Medulla oblongata (tissue), 1 donor: ENCODE results near the gene HLCS.

Source experiments
- DNase-seq: peaks from one replicate; pipeline ENCODE4 v3.0.0-alpha.2; 2015; ENCODE audit errors: extremely low spot score

The HLCS gene

DNA sequence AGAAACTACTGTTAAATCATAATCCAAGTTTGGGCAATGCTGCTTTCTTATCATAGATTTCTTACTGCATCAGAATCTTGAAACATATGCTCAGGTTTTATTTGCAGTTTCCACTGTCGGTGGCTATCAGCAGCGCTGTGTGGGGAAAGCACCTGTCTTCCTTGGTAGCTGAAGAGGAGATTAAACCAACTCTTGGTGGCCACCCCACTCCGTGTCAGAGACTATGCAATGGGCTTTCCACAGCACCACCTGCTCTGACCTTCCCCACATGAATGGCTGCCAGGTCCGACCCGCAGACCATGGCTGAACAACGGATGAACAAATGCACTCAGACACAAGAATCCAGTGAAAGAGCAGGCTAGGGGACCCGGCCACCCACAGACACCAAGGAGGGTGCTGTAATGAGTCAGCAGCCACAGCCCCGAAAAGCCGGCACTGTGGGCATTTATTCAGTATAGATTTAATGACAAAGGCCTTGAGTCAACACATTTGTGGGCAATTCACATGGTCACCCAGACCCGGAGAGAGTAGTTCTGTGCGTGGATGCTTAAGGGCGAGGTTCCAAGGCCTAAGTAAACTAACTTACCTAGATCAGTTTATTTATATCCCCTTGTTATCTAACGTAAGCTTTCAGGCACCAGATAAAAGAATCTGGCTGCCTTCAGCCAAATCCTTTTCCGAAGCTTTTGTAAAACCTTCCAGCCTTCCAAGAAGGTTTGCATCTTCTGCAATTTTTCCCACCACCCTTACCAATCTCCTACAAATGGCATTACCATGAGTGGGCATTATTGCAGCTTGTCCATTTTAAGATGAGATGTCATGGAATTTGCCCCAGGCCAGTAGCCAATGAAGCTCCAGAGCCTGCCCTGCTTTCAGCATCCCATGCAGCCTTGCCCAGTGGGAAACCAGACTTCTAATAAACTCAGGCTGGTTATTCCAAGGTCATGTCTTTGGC is 82.7 kb downstream of the HLCS start:
- no peak for DNase-seq

DNA sequence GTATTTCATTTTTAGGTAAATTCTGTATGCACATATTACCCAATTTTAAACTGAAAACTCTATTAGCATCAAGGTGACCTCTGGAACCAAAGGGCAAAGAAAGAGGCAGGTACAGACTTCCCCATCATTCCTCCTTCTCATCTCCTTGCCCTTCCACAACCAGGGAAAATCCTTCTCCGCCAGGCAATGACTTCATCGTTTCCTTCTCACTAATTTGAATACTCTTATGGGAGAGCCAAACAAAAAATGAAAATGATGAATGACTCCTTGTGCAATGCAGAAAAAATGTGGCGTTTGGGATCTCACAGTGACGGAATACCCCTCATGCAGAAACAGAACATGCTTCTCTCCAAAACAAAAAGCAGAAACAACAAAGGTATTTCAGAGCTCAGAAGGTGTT is 83.7 kb downstream of the HLCS start:
- DNase-seq = no peak

DNA sequence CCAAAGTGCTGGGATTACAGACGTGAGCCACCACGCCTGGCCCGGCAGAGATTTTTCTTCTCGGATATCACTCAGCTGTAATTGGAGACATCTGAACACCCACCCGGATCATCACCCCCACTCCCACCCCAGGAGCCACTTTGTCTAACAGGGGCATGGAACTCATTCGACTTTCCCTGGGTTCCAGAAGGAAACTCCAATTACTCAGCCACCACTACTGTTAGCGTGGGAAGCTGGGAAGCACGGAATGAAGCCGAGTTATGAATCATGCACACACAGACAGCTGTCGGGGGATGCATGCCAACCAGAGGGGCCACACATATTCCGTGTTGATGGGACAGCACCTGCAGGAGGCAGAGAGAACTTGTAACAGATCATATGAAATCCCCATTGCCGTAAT is 85.2 kb downstream of the HLCS start:
- no peak for DNase-seq

DNA sequence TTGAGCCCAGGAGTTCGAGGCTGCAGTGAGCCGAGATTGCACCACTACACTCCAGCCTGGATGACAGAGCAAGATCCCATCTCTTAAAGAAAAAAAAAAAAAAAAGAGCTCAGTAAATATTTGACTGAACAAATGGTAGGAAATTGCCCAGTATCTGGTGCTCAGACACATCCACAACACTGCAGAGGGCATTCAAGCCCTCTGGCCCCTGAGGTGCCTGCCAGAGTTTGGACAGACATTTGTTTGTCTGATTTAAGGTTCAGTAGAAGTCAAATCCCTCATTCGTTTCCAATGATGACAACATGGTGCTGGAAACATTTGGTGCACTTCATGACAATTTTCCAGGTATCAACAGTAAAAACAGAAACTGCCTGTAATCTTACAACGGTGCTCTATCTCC is 86.6 kb downstream of the HLCS start:
- no peak for DNase-seq

DNA sequence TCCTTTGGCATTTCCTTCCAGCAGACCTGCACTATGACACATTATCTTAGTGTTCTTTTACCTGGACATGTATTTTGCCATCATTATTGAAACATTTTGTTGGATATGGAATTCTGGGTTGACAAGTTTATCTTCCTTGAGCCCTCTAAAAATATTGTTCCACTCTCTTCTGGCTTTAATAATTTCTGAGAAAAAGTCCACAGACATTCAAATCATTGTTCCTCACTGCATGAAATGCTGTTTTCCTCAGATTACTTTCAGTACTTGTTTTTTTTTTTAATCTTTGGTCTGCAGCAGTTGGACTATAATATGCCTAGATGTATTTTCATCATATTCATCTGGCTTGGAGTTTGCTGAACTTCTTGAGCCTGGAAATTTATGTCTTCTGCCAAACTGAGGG is 88.7 kb downstream of the HLCS start:
- no peak for DNase-seq

DNA sequence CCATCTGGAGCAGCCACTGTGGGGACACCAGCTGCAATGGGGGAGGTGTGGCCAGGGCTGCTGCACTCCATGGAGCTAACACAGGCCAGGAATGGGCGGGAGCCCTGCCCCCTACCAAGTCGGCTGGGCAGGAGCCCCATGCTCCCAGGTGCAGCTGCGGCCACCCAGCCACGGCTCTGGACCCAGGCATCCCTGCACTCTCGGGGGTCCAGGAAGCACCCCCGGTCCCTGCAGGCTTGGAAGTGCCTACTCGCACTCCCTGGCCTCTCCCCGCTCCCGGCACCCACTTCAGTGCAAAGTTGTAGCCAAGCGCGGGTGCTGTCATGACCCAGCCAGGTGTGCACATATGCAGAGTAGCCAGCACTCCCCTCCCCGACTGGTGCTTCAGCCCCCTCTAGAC is 91.8 kb downstream of the HLCS start:
- DNase-seq = no peak

DNA sequence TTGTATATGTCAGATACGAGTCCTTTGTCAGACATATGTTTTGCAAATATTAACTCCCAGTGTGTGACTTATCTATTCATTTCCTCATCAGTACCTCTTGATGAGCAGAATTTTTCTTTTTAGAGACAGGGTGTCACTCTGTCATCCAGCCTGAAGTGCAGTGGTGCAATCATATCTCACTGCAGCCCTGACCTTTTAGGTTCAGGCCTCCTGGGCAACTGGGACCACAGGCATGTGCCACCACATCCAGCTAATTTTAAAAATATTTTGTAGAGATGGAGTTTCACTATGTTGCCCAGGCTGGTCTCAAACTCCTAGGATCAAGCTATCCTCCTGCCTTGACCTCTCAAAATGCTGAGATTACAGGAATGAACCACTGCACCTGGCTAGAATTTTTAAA is 93.0 kb downstream of the HLCS start:
- DNase-seq = no peak

DNA sequence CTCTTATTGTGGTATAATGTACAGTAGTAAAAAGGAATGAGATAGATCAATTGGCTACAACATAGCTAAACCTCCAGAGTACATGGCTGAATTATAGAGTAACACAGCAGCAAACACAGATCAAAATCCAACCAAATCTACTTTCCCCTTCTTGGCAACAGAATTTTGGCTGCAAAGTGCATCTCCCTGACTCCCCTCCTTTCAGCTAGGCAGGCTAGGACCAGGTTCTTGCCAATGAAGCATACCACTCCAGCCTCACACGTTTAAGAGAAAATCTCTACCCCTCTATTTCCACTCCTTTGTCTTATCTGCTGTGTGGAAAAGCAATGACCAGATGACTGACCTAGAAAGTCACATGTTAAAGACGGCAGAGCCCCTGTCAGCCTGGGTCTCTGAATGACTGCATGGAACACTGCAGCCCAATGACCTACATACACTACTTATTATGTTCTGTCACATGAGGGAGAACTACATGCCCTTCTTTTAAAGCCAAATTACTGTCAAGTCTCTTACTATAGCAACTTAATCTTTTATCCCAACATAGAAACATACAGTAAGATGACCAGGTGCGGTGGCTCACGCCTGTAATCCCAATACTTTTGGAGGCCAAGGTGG is 99.1 kb downstream of the HLCS start:
- no peak for DNase-seq

DNA sequence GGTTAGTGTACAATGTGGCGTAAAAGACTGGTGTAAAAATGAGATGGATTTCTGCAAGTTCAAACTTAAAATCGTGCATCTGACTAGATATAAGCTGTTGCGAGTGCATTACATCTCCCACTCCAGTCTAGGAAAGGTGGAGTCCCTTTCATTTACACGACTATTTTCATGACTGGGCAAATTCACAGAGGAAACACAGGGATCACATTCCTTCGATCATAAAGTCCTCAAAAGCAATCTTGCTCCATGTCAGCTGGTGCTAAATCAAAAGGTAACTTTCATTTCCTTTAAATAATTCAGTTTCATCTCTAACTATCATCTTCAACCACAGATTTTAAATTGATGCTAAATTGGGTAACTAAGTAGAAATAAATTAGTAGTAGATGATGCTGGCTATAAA is 100.0 kb downstream of the HLCS start:
- DNase-seq = no peak

DNA sequence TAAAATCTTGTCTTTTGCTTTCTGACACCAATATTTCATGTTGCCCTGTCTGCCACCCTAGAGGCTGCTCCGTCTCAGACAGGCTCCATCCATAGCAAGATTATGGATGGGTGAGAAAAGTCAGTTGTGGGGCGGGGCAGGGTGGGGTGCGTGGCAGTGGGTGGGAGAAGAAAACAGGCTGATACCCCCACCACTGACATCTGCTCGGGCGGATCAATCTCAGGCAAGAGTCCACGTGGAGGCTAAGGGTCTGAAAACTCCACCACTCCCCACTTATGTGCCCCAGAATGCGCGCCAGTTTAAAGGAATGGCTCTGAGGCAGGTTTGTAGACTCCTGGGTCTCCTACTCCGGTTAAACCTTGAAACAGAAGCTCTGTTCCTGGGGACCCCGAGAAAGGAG is 101.5 kb downstream of the HLCS start:
- DNase-seq = no peak

DNA sequence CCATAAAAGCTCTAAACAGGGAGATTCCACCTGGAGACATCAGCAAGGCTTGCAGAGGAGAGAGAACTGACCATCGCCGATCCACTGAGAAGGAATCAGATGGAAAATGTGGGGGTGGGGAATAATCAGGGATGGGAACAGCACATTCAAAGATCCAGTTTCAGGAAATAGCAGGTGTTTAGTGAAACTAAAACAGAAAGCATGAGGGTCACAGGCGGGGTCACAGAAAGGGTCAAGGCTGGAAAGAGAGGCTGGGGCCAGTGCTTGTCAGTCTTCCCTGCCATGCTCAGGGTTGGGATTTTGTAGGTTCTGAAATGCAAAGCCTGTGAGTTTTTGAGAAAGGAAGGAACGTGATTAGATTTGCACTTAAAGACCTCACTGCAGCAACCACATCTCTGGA is 103.2 kb downstream of the HLCS start:
- no peak for DNase-seq

DNA sequence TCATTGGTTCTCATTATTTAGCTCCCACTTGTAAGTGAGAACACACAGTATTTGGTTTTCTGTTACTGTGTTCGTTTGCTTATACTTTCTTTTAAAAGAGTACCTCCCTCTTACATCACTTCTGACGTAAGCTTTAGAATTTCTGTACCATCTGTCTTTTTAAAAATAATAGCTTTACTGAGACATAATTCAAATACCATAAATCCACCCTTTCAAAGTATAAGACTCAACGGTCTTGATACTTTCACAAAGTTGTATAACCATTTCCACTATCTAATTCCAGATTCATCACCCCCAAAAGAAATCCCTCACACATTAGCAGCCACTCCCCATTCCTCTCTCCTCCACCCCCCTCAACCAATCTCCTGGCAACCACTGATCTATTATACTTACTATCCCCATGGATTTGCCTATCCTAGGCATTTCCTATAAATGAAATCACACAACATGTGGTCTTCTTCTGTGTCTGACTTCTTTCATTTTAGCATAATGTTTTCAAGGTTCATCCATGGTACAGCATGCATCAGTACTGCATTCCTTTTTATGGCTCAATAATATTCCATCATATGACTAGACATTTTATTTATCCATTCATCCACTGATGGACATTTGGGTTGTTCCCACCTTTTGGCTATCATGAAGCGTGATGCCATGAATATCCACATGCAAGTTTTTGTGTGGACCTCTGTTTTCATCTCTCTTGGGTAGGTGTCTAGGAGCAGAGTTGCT is 104.7 kb downstream of the HLCS start:
- DNase-seq = no peak

DNA sequence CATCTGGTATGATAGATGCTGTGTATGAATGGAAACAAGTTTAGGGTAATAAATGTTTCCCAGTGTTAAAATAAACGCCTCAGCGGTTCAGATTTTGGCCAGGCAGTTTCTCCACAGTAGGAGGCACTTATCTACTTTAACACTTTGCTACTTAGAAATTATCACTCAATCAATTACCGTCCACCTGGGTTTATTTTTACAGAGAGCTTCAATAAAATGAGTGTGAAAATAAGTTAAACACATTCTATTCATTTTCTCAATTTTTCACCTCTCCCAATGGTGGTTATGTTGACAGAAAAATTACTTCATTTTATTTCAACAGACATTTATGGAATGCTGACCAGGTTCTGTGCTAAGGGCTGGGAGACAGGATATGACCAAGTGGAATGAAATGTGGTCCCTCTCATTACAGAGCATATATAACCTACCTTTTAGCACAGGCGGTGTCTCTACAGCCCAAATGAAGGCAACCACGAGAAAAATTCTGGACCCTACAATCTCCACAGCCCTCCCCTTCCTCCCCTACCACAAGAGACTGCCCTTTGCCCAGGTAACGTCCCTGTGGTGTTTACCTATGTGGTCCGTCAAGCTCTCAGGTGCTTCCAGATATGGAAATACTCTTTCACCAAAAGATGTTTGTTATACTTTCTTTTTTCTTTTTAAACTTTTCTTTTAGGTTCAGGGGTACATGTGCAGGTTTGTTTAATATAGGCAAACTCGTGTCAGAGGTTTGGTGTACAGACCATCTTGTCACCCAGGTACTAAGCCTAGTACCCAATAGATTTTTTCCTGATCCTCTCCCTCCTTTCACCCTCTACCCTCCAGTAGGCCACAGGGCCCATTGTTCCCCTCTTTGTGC is 105.5 kb downstream of the HLCS start:
- no peak for DNase-seq

DNA sequence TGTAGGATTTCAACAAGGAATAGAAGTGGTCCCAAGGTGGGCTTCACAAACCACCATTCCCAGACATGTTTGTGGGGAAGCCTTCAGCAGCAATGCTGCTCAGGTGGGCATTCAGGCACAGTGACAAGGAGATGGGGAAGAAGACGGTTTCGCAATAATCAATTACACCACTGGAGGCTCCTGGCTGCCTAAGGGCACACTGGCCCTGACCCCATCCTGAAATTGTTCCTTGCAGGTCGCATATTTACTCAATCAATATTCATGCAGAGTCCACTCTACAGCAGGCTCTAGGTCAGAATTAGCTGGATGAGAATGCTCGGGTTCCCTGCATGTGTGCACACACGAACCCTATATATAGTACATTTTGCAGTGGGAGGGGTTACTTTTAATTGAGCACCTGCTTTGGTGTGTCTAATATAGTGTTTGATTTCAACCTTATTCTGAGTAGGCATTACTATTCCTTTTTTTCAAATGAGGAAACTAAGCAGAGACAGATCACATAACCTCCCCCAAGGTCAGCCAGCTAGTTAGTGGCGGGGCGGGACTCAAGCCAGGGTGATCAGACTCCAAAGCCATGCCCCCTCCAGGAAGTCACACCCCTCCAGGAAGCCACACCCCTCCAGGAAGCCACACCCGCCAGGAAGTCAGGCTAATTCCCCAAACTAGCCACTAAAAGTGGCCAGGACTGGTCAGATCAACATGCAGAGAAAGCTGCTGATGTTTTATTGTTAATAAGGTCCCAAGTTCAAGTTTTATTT is 106.5 kb downstream of the HLCS start:
- DNase-seq = no peak

DNA sequence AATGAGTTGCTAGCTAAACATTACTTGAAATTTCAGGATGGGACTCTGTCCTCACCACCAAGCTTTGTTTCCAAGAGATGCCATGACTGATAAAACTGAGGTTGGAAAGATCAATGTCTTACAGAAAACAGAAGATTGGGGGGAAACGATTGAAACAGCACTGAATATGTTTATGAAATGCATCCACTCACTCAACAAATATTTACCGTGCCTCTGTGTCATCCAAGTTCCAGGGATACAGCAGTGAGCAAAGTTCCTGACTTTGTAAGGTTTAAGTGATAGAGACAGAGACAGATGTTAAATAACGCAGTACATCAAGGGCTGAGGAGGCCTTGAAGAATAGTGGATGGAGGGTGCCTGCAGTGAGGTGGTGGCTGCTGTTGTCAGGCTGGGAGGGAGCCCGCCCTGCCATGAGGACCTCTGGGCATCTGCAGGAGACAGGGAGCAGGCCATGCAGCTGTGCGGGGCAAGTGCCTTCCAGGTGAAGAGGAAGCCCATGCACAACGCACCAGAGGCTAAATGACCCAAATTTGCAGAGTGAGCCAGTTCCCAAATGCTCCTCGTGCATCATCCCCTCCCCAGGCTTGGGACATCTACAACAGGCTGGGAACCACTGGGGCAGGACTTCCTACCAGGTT is 108.0 kb downstream of the HLCS start:
- no peak for DNase-seq

DNA sequence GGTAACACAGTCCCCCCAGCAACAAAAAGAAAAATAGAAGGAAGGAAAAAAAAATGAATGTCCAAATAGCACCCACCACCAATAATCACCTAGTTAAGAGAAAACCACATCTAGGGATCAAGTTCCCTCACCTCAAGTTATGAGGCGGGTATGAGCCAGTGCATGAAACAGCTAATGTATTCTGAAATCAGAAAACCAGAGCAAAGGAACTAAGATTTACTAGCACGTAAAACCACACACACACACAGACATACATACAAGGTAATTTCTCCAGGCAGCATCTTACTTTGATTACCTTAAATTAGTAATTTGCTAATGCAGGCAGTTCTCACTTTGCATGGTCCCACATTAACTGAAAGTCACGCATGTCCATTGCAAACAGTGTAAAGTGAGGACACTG is 109.8 kb downstream of the HLCS start:
- no peak for DNase-seq

DNA sequence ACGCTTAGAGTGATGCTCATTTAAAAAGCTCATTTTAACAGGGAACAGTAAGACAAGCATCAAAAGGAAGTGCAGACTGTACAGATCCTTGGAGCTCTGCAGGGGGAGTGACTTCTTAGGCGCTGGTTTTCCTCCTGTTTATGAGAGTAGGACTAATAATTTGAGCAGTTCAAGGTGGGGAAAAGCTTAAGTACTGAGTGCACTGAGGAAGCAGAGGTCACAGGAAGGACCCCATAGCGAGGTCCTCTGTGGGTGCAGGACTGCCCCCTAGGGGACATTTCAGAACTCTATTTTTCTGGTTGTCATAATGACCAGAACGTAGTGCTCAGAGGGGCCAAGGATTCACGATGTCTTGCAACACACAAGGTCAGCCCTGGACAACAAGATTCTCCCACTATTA is 112.1 kb downstream of the HLCS start:
- peak; percentile 77 for DNase-seq

DNA sequence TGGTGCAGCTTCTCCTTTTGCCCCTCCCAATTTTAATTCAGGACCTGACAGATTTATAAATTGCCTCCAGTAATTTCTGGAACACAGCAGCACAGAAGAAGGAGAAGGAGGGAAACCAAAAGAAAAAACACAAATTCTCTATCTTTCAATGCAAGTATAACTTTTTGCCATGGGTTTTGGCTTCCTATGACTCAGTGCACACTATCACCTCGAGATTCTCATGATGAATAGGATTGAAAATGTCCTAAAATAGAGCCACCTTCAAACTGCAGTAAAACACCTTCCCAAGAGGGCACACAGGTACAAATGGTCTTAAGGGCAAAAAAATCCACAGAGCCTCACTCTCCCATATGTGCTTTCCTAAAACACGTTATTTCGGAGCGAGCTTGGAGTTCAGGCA is 113.6 kb downstream of the HLCS start:
- no peak for DNase-seq

DNA sequence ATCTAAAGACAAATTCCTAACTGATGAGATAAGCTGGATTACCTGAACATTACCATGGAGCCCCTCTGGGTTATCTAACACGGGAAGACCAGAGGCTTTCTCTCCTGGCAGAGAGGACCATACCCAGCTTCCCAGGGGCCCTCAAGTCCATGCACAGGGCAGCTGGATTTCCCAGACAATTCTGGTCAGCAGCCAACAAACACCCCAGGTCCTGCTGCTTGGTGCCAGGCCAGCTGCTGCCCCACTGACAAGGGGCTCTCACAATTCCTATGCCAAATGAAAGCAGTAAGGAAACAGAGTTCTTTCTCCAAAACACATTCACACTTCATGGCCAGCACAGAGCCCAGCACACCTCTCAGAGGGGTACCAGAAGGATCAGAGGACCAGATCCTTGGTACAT is 114.2 kb downstream of the HLCS start:
- DNase-seq = peak; percentile 5

DNA sequence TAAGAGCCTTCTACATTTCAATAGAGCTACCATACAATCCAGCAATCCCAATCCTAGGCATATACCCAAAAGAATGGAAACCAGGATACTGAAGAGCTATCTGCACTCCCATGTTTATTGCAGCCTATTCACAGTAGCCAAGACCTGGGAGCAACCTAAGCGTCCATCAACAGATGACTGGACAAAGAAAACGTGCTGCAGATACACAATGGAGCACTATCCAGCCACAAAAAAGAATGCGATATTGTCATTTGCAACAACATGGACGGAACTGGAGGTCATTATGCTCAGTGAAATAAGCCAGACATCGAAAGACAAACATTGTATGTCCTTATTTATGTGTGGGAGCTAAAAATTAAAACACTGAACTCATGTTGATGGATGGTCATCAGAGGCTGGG is 115.3 kb downstream of the HLCS start:
- DNase-seq = peak; percentile 58

DNA sequence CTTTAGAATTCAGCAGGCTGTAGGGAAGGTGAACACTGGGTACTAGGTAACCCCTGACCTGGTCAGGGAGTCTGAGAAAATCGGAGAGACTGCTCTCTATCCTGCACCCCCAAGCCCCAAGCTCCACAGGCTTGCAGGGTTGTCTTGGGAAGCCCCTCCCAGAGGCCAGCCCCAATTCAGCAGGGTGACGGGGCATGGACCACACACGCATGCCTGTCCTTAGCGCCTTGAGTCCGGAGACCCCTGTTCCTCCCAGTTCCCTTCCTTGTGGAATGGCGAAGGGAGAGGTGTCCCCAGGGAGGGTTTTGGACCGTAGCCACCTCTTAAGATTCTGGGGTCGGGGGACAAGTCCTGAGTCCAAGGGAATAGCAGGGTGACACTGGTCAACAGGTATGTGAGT is 116.1 kb downstream of the HLCS start:
- no peak for DNase-seq
